ENCODE measurements around the gene MMP14. TPM values are rescaled to one million over a fixed set of nuclear protein-coding genes. Genes with fewer than 3 reads are reported as not detected.

Gene MMP14
- total RNA-seq, 6 experiments from 2014 or later, result 8.7 to 26.0 (median 12.8) TPM

- TF ChIP-seq POLR2A (IDR thresholded peaks at IDR 0.05), result no peak
- TF ChIP-seq, protein P1, sequence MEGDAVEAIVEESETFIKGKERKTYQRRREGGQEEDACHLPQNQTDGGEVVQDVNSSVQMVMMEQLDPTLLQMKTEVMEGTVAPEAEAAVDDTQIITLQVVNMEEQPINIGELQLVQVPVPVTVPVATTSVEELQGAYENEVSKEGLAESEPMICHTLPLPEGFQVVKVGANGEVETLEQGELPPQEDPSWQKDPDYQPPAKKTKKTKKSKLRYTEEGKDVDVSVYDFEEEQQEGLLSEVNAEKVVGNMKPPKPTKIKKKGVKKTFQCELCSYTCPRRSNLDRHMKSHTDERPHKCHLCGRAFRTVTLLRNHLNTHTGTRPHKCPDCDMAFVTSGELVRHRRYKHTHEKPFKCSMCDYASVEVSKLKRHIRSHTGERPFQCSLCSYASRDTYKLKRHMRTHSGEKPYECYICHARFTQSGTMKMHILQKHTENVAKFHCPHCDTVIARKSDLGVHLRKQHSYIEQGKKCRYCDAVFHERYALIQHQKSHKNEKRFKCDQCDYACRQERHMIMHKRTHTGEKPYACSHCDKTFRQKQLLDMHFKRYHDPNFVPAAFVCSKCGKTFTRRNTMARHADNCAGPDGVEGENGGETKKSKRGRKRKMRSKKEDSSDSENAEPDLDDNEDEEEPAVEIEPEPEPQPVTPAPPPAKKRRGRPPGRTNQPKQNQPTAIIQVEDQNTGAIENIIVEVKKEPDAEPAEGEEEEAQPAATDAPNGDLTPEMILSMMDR (IDR thresholded peaks at IDR 0.05), result peak; percentile 80 to 91 (median 85)
- ATAC-seq (peak; percentile 55 to 62 (median 60)), DNase-seq (peak; percentile 72 to 79 (median 78))
- Histone ChIP-seq H3K27me3 (no peaks in the 10 kb centered on the region), H3K4me3 (peak overlapping the region; percentile 79 to 99 (median 88)), H3K27ac (peak overlapping the region; percentile 98 to 99 (median 98)), H3K4me1 (peaks cover 0 to 17% (median 7%) of the 10 kb centered on the region in 4 donors), H3K9me3 (no peaks in the 10 kb centered on the region), H3K36me3 (peaks cover 16 to 37% (median 24%) of the 10 kb centered on the region in 4 donors)
- under 1% methylated on average over 25 of the region's 45 CpGs for WGBS (ENCODE audit: insufficient coverage, low coverage, low lambda C conversion rate, missing lambda C conversion rate)
- intact Hi-C loops (cut with DNase I), result no loop called here
Measured at GRCh38 chr14:22872033-22872832, 35.8 kb downstream of the MMP14 start.

DNA sequence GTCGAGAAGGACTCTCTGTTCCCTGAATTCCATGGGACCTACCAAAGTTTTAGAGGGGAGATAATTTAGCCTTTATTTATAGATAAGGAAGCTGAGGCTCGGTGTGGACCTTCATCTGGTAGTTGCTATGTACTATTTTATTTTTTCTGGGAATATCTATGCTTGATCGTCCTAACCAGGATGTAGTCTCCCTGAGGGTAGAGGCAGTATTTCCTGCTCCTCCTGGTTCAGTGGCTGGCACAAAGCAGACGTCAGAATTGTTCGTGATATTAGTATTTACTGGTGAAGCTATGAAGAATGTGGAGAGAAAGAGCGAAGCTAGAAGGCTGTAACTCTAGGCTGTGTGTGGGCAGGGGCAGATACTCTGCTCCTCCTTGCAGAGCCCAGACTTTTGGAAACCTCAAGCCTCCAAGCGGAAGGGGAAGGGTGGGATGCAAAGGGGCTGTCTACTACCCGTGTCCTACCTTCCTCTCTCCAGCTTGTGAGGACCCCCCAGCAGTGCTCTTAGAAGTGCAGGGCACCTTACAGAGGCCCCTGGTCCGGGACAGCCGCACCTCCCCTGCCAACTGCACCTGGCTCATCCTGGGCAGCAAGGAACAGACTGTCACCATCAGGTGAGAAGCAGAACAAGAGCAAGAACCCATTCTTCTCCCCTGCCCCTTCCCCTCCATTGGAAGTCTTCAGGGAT, 36.6 kb downstream of the MMP14 start:
- no peak for TF ChIP-seq POLR2A (IDR thresholded peaks at IDR 0.05)
- TF ChIP-seq, protein P1 (IDR thresholded peaks at IDR 0.05), result no peak
- intact Hi-C loops (cut with DNase I), result no loop called here
- ATAC-seq, result no peak
- Histone ChIP-seq H3K27me3 (no peaks in the 10 kb centered on the region), H3K27ac (peak overlapping the region; percentile 98 to 99 (median 98)), H3K36me3 (peaks cover 16 to 45% (median 27%) of the 10 kb centered on the region in 4 donors), H3K4me1 (peaks cover 0 to 17% (median 7%) of the 10 kb centered on the region in 4 donors), H3K9me3 (no peaks in the 10 kb centered on the region), H3K4me3 (peak overlapping the region; percentile 79 to 99 (median 88))
- 30% methylated on average over 6 of the region's 10 CpGs for WGBS (ENCODE audit: insufficient coverage, low coverage, low lambda C conversion rate, missing lambda C conversion rate)
- no peak for DNase-seq

- intact Hi-C loops (cut with DNase I), result no loop called here
- DNase-seq (no peak), ATAC-seq (no peak)
- Histone ChIP-seq H3K4me1 (peaks cover 0 to 15% (median 7%) of the 10 kb centered on the region in 4 donors), H3K36me3 (peaks cover 16 to 51% (median 31%) of the 10 kb centered on the region in 4 donors), H3K27me3 (no peaks in the 10 kb centered on the region), H3K27ac (no peak overlapping the region), H3K9me3 (no peaks in the 10 kb centered on the region), H3K4me3 (no peak overlapping the region)
- 94% methylated on average over 8 of the region's 15 CpGs for whole genome bisulfite sequencing (ENCODE audit: insufficient coverage, low coverage, low lambda C conversion rate, missing lambda C conversion rate)
- TF ChIP-seq, protein P1 (IDR thresholded peaks at IDR 0.05), result no peak
- TF ChIP-seq POLR2A (IDR thresholded peaks at IDR 0.05), result no peak
Measured at GRCh38 chr14:22875003-22875747, 38.8 kb downstream of the MMP14 start.

DNA sequence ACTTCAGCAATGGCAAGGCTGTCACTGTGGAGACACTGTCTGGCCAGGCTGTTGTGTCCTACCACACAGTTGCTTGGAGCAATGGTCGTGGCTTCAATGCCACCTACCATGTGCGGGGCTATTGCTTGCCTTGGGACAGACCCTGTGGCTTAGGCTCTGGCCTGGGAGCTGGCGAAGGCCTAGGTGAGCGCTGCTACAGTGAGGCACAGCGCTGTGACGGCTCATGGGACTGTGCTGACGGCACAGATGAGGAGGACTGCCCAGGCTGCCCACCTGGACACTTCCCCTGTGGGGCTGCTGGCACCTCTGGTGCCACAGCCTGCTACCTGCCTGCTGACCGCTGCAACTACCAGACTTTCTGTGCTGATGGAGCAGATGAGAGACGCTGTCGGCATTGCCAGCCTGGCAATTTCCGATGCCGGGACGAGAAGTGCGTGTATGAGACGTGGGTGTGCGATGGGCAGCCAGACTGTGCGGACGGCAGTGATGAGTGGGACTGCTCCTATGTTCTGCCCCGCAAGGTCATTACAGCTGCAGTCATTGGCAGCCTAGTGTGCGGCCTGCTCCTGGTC, 39.4 kb downstream of the MMP14 start:
- H3K4me1 ChIP-seq, result peaks cover 0 to 9% (median 4%) of the 10 kb centered on the region in 4 donors
- DNase-seq, result no peak
- H3K9me3 ChIP-seq, result no peaks in the 10 kb centered on the region
- no peaks in the 10 kb centered on the region for H3K27me3 ChIP-seq
- peaks cover 16 to 51% (median 31%) of the 10 kb centered on the region in 4 donors for H3K36me3 ChIP-seq
- H3K27ac ChIP-seq, result no peak overlapping the region
- 93% methylated on average over 5 of the region's 20 CpGs for WGBS (ENCODE audit: insufficient coverage, low coverage, low lambda C conversion rate, missing lambda C conversion rate)
- no peak overlapping the region for H3K4me3 ChIP-seq
- intact Hi-C loops (cut with DNase I), result no loop called here
- TF ChIP-seq POLR2A (IDR thresholded peaks at IDR 0.05), result no peak
- TF ChIP-seq, protein P1 (IDR thresholded peaks at IDR 0.05), result no peak
- ATAC-seq, result no peak
